GM21381 (cell line): Measurements from ENCODE around the gene HTR3E.
"Not testable (repeated sequence)": the region's sequence is repeated elsewhere in the genome, so short reads cannot be mapped to it uniquely, and the experiment has no call there.

Experiments
- ATAC-seq: cut with Tn5 transposase; IDR thresholded peaks from one replicate; pipeline ENCODE4 v1.9.1; 2021; ENCODE audit warnings: mild to moderate bottlenecking, moderate library complexity; ENCODE audit not compliant: unreplicated experiment

HTR3E gene

DNA sequence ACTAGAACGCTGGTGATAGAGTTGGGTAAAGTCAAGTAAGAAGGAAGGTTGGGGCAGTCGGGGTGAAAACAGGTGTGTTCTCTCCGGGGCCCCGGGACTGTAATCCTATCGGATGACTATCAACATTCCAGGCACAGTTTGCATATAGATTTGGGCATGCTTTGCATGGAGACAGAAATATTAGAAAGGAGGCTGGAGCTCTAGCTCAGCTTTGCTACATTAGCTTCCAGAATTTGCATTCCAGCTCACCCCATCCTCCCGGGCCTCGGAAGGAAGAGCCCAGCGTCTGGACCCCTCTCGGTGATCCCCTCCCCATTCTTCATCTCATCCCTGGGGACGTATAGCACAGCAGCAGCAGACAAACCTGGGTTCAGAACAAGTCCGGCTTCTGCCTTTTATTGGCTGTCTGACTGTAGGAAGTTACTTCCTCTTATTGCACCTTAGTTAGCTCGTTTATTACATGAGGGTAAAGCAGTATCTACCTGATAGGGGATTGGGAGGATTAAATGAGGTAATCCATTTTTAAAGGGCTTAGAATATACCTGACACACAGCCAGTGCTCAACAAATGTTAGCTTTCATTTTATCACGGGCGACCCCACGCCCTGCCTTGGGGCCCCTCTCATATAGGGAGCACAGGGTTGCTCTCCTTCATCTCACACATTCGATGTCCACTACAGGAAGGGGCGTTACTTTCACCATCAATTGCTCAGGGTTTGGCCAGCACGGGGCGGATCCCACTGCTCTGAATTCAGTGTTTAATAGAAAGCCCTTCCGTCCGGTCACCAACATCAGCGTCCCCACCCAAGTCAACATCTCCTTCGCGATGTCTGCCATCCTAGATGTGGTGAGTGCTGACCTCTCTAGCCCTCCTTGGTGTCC lies 3.2 kb downstream of the HTR3E start:
- no peak for ATAC-seq

DNA sequence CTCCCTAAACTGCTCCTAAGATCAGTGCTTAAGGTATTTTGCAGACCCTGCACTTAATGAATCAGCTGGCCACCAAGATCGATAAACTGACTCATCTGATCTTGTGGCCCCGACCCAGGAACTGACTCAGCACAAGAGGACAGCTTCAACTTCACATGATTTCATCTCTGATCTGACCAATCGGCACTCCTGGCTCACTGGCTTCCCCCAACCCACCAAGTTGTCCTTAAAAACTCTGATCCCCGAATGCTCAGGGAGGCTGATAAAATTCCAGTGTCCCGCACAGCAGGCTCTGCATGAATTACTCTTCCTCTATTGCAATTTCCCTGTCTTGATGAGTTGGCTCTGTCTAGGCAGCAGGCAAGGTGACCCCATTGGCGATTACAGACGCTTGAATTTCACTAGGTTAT lies 13.5 kb downstream of the HTR3E start:
- ATAC-seq = no peak

GRCh38 chr3:184116017-184116416 lies 19.2 kb downstream of the HTR3E start:
- ATAC-seq = no peak

GRCh38 chr3:184117636-184118035 lies 20.8 kb downstream of the HTR3E start:
- no peak for ATAC-seq

GRCh38 chr3:184121031-184121430 lies 24.2 kb downstream of the HTR3E start:
- ATAC-seq = not testable (repeated sequence)

- no peak for ATAC-seq
Measured at GRCh38 chr3:184126006-184126405, 29.1 kb downstream of the HTR3E start.

- no peak for ATAC-seq
Measured at GRCh38 chr3:184129012-184129411, 32.1 kb downstream of the HTR3E start.

DNA sequence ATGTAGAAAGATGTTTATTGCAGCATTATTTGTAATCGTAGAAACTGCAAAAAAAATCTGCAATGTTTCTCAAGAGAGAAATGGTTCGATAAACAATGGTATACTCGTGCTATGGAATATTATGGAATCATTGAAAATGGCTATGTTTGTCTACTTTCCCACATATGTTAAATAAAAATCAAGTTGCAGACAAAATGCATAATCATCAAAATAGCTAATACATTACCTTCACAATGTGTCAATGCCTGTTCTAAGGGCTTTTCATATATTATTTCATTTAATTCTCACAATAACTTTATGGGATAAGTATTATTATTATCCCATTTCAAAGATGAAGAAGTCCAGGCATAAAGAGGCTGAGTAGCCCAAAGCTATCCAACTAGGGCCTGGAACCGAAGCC lies 36.1 kb downstream of the HTR3E start:
- no peak for ATAC-seq

- ATAC-seq = peak; percentile 35
Measured at GRCh38 chr3:184133840-184134745, 37.2 kb downstream of the HTR3E start.

DNA sequence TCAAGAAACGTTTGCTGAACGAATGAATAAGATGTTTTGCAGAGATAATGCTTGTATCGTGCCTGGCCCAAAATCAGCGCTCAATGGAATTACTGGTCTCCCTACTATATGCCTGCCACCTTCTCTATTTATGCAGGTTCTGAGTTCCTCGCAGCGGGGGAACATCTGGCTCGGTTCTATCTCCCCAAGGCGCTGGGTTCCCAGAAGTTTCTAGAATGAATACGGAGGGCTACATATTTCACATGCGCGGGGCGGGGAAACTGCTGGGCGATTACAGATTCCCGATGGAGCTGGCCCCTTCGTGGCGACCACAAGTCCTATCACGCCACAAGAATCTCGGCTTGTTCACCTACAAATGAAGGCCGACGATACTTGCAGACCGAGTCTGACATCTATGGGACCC lies 37.9 kb downstream of the HTR3E start:
- peak; percentile 7 for ATAC-seq

GRCh38 chr3:184135149-184135910 lies 38.5 kb downstream of the HTR3E start, which contains the start of gene EIF2B5:
TSS of gene EIF2B5 (plus strand) at chr3:184135358. CDS start at chr3:184135386, 28 bp downstream.
- peak; percentile 87 for ATAC-seq

- no peak for ATAC-seq
Measured at GRCh38 chr3:184135911-184136260, 39.0 kb downstream of the HTR3E start.

- ATAC-seq = no peak
Measured at GRCh38 chr3:184140436-184140835, 43.6 kb downstream of the HTR3E start.

DNA sequence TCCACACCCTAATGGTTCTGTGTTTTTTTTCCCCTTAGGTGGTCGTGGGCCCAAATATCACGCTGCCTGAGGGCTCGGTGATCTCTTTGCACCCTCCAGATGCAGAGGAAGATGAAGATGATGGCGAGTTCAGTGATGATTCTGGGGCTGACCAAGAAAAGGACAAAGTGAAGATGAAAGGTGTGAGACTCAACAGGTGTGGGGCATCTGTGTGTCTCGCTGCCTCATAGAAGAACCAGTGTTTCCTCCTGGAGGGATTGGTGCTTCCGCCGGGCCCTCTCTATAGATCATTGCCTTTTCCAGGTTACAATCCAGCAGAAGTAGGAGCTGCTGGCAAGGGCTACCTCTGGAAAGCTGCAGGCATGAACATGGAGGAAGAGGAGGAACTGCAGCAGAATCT lies 45.3 kb downstream of the HTR3E start:
- ATAC-seq = no peak

DNA sequence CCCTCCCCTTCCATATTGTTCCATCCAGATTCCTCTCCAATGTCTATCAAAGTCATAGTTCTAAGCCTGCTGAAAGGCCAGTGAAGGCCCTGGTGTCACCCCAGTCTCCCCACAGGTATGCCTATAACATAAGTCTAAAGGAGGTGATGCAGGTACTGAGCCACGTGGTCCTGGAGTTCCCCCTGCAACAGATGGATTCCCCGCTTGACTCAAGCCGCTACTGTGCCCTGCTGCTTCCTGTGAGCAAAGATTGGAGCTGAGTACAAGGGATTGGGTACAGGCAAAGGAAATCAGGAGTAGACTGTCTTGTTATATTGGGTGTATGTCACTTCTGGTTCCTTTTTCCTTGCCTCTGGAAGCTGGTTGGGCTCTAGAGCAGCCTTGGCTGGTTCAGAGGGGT lies 46.5 kb downstream of the HTR3E start:
- ATAC-seq = no peak

GRCh38 chr3:184144505-184144904 lies 47.6 kb downstream of the HTR3E start:
- ATAC-seq = no peak

DNA sequence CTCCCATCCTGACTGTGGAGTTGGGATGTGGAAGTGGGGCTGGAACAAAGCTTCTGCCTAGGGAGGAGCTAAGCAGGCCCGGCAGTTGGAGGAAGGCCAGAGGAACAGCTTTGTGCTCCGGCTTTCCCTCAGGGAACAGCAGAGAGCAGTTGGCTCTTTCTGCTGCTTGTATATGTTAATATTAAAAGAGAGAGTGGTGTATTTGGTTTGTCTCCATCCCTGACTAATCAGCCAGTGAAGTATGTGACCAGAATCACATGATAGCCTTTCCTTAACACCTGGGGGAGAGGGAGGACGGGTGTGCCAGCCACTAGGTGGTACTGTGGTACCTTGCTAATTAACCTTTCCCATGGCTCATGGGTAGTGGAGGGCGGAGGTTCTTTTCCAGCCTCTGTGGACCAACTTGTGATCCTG lies 48.3 kb downstream of the HTR3E start:
- ATAC-seq = no peak

- ATAC-seq = no peak
Measured at GRCh38 chr3:184145751-184146270, 48.9 kb downstream of the HTR3E start.

GRCh38 chr3:184148076-184148475 lies 51.2 kb downstream of the HTR3E start:
- no peak for ATAC-seq

DNA sequence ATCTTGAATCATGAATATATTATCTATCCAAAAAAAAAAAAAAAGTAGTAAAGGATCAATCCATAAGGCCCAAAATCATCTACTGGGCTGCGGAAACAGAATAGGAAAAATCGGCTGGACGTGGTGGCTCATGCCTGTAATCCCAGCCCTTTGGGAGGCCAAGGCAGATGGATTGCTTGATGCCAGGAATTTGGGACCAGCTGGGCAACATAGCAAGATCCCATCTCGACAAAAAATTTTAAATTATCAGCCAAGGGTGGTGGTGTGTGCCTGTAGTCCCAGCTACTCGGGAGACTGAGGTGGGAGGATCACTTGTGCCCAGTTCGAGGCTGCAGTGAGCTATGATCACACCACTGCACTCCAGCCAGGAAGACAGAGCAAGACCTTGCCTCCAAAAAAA lies 52.3 kb downstream of the HTR3E start:
- ATAC-seq = no peak

DNA sequence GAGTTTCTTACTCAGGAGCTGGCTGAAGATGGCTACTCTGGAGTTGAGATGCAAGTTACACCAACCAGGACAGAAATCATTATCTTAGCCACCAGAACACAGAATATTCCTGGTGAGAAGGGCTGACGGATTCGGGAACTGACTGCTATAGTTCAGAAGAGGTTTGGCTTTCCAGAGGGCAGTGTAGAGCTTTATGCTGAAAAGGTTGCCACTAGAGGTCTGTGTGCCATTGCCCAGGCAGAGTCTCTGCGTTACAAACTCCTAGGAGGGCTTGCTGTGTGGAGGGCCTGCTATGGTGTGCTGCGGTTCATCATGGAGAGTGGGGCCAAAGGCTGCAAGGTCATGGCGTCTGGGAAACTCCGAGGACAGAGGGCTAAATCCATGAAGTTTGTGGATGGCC lies 52.9 kb downstream of the HTR3E start:
- not testable (repeated sequence) for ATAC-seq
